Breast epithelium (tissue), 3 donors: ENCODE results near the gene NCKAP5L.

Experiments used
- POLR2A ChIP-seq: fragments of 450-650 bp; IDR thresholded peaks from one replicate; pipeline ENCODE4 v1.6.1; 2016; ENCODE audit warnings: antibody characterized with exemption, mild to moderate bottlenecking, moderate library complexity
- TF ChIP-seq, protein P1 (sequence below), 3 donors: fragments of 450-650 bp; IDR thresholded peaks; one replicate each; pipeline ENCODE4 v1.5.1; 2016 to 2017; ENCODE audit warnings: antibody characterized with exemption in 3 of 3, mild to moderate bottlenecking in 3 of 3, moderate library complexity in 3 of 3

DNA sequence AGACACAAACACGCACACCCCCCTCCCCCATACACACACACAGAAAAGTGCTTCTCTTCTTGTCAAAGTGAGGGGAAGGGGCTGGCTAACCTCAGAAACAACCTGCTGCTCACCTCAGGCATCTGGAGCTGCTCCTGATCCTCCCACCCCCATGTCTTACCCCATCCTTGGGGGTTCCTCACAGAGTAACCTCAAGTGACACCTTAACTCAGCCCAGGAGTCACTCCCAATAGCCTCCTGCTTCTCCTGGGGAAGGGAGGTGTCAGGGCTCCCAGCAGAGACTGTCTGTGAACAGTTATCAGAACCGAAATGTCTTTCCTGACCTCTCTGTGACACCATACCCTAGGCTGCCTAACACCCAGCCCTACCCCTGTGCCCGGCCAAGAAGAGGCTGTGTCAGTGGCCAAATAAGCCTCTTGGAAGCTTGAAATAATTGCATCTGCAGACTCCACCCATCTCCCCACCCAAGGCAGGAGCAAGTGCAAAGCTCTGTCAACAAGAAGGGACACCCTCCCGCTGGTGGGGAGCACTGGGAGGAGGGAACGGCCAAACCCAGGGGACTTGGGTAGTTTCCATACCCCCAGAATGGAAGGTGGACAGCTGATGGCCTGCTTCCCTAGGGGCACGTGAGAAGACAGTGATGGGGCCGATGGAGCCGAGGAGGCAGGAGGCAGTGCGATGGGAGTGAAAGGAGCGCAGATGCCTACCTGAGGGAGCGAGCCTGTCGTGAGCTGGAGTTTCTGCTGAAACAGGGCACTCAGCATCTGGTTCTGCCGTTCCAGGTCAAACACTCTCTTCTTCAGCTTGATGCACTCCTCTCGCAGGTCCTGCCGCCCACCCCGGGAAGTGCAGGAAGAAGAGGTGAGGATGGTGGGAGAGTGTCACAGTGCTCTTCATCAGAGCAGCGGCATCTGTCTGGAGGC lies 26.8 kb downstream of the NCKAP5L start:
- TF ChIP-seq, protein P1, sequence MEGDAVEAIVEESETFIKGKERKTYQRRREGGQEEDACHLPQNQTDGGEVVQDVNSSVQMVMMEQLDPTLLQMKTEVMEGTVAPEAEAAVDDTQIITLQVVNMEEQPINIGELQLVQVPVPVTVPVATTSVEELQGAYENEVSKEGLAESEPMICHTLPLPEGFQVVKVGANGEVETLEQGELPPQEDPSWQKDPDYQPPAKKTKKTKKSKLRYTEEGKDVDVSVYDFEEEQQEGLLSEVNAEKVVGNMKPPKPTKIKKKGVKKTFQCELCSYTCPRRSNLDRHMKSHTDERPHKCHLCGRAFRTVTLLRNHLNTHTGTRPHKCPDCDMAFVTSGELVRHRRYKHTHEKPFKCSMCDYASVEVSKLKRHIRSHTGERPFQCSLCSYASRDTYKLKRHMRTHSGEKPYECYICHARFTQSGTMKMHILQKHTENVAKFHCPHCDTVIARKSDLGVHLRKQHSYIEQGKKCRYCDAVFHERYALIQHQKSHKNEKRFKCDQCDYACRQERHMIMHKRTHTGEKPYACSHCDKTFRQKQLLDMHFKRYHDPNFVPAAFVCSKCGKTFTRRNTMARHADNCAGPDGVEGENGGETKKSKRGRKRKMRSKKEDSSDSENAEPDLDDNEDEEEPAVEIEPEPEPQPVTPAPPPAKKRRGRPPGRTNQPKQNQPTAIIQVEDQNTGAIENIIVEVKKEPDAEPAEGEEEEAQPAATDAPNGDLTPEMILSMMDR (IDR thresholded peaks at IDR 0.05): no peak
- no peak for TF ChIP-seq POLR2A
